Stomach (tissue), 4 donors: Measurements from ENCODE around the gene PEX13.

Experiments used
- POLR2A ChIP-seq, 4 donors: fragments of 450-650 bp; IDR thresholded peaks; one replicate each; pipeline ENCODE4 v1.6.1; 2016; ENCODE audit warnings: antibody characterized with exemption in 4 of 4, control low read depth in 2 of 4, mild to moderate bottlenecking in 1 of 4, moderate library complexity in 1 of 4
- TF ChIP-seq, protein P1 (sequence below), 7 experiments: fragments of 450-650 bp in 4 of 7; fragments of 200-600 bp in 3 of 7; sonication (generic) in 3 of 7; IDR thresholded peaks; one replicate each; pipeline ENCODE4 v1.5.1; 2016 to 2019; ENCODE audit warnings: antibody characterized with exemption in 7 of 7, control low read depth in 2 of 7, mild to moderate bottlenecking in 1 of 7

DNA sequence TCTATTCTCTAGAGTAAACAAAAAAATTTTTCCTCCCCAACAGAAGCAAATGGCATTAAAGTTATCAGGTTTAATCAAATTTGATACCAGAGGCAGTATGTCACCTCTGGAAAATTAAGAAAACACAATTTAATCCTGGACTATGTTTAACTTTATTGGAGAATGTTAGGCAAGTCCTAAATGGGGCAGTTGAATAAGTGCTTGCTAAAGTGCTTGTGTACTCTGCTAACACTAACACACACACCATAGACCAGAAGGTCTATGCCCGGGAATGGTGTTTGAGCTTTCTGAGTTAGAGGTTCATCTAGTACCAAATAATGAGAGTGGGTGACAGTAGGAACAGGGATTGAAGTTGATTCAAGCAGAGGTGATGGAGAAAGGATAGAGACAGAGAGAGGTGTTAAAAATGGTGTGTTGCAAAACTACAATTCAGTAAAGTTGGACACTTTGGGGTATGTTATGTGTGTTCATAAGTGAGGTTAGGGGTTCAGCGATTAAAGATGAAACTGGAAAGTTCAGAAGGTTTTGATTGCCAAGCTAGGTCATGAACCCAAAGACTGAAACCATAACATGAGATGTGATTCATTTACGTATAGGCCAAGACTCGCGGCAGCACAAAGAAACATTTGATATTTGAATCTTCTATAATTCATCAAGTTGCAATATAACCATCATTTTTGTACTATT, 40.5 kb upstream of the PEX13 start:
- TF ChIP-seq POLR2A (IDR thresholded peaks at IDR 0.05) = no peak
- TF ChIP-seq, protein P1, sequence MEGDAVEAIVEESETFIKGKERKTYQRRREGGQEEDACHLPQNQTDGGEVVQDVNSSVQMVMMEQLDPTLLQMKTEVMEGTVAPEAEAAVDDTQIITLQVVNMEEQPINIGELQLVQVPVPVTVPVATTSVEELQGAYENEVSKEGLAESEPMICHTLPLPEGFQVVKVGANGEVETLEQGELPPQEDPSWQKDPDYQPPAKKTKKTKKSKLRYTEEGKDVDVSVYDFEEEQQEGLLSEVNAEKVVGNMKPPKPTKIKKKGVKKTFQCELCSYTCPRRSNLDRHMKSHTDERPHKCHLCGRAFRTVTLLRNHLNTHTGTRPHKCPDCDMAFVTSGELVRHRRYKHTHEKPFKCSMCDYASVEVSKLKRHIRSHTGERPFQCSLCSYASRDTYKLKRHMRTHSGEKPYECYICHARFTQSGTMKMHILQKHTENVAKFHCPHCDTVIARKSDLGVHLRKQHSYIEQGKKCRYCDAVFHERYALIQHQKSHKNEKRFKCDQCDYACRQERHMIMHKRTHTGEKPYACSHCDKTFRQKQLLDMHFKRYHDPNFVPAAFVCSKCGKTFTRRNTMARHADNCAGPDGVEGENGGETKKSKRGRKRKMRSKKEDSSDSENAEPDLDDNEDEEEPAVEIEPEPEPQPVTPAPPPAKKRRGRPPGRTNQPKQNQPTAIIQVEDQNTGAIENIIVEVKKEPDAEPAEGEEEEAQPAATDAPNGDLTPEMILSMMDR (IDR thresholded peaks at IDR 0.05) = no peak
